ENCODE measurements around the gene RPH3AL. TPM values are rescaled to one million over a fixed set of nuclear protein-coding genes. Genes with fewer than 3 reads are reported as not detected.

The RPH3AL gene
- total and polyA plus RNA-seq, 10 of the 15 experiments (the other 5 are each of a cell fraction or from before 2014, with no cell fraction given), result 0.04 to 1.2 (median 0.47) TPM; not detected in 2

GRCh38 chr17:304461-304860 lies 48.1 kb downstream of the RPH3AL start (continued):
- TF ChIP-seq PKNOX1 (IDR thresholded peaks at IDR 0.05), result no peak

GRCh38 chr17:303168-303567 lies 49.4 kb downstream of the RPH3AL start:
- ChIA-PET POLR2A (no interaction called here), CTCF (no interaction called here), RAD21 (ENCODE audit: unreplicated experiment) (no interaction called here), SMC1A (ENCODE audit: uncharacterized antibody, unreplicated experiment) (no interaction called here)
- in situ Hi-C loops (cut with MboI), result no loop called here
- no TSS peak for BruUV-seq (replicated peaks)
- Histone ChIP-seq H3K9ac (ENCODE audit: control insufficient read depth, insufficient read depth, low read length) (no peak overlapping the region), H3K79me2 (ENCODE audit: control insufficient read depth, insufficient read depth, low read length) (no peaks in the 10 kb centered on the region), H3K27ac (ENCODE audit: control insufficient read depth, insufficient read depth) (no peak overlapping the region), H3K27me3 (replicated peaks in 1 of 2; ENCODE audit: control insufficient read depth in 2 of 2, insufficient read depth in 2 of 2, low read length in 1 of 2) (no peaks in the 10 kb centered on the region), H3K4me3 (no peak overlapping the region), H3K4me1 (ENCODE audit: control insufficient read depth, insufficient read depth, low read length) (no peaks in the 10 kb centered on the region), H4K20me1 (ENCODE audit: control insufficient read depth, insufficient read depth) (no peaks in the 10 kb centered on the region), H3K9me3 (replicated peaks; ENCODE audit: control insufficient read depth, insufficient read depth, low read length) (no peaks in the 10 kb centered on the region), H2AFZ (ENCODE audit: control insufficient read depth, low read depth, low read length) (no peak overlapping the region), H3K4me2 (ENCODE audit: control insufficient read depth, insufficient read depth) (no peak overlapping the region), H3K36me3 (ENCODE audit: control insufficient read depth in 2 of 2, insufficient read depth in 2 of 2, low read length in 1 of 2) (no peaks in the 10 kb centered on the region)
- DNase-seq (ENCODE audit: low read depth, low spot score) (no peak), ATAC-seq (no peak), FAIRE-seq (no peak)
- TF ChIP-seq POLR2A (IDR thresholded peaks at IDR 0.05; ENCODE audit: low read depth, low read length) (no peak), NBN (IDR thresholded peaks at IDR 0.05) (no peak), ZNF274 (IDR thresholded peaks at IDR 0.05; ENCODE audit: insufficient read depth, insufficient read length) (no peak), CHD1 (IDR thresholded peaks at IDR 0.05; ENCODE audit: low read depth, low read length) (no peak), EED (IDR thresholded peaks at IDR 0.05; ENCODE audit: low read depth) (no peak), STAT3 (IDR thresholded peaks at IDR 0.05; ENCODE audit: low read depth, low read length) (no peak), JUNB (IDR thresholded peaks at IDR 0.05) (no peak), YY1 (IDR thresholded peaks at IDR 0.05; ENCODE audit: low read depth, low read length) (no peak), MEF2A (IDR thresholded peaks at IDR 0.05; ENCODE audit: insufficient read depth, low read depth, low read length) (no peak), PKNOX1 (IDR thresholded peaks at IDR 0.05) (no peak), SUPT20H (IDR thresholded peaks at IDR 0.05; ENCODE audit: borderline replicate concordance, control insufficient read depth, low read depth, low read length) (no peak), BCLAF1 (IDR thresholded peaks at IDR 0.05) (no peak), SRF (IDR thresholded peaks at IDR 0.05; ENCODE audit: low read depth in 2 of 2, low read length in 2 of 2) (no peak), LARP7 (IDR thresholded peaks at IDR 0.05) (no peak), IKZF2 (IDR thresholded peaks at IDR 0.05) (no peak), SKIL (IDR thresholded peaks at IDR 0.05; ENCODE audit: low read depth, poor library complexity, severe bottlenecking) (no peak), HCFC1 (IDR thresholded peaks at IDR 0.05; ENCODE audit: low read length) (no peak)
- intact Hi-C loops (cut with micrococcal nuclease; ENCODE audit: unreplicated experiment), result no loop called here
- whole genome bisulfite sequencing (ENCODE audit: insufficient coverage, insufficient replicate concordance, low lambda C conversion rate, missing lambda C conversion rate), result 61% methylated on average over 9 of the region's 9 CpGs
